Fibroblast of skin of abdomen (primary cell): ENCODE measurements around the gene SEMA4D.
A peak's percentile ranks its signal among the peaks of the same experiment; 100 is the strongest.

ENCODE experiments used
- DNase-seq: peaks from one replicate; pipeline ENCODE4 v3.0.0-alpha.2; 2013

SEMA4D gene

DNA sequence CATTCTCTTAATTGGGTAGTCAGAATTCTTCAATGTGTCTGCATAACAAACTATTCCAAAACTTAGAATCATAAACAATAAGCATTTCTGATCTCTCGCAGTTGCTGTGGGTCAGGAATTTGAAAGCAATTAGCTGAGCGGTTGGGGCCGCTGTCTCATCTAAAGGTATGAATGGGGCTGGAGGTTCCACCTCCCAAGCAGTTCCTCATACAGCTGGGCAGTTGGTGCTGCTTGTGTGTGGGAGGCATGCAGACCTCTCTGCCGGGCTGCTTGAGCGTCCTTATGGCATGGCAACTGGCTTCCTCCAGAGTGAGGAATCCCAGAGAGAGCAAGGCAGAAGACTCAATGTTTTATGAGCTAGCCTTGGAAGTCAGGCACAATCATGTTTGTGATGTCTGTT, 30.2 kb upstream of the SEMA4D start:
- no peak for DNase-seq

DNA sequence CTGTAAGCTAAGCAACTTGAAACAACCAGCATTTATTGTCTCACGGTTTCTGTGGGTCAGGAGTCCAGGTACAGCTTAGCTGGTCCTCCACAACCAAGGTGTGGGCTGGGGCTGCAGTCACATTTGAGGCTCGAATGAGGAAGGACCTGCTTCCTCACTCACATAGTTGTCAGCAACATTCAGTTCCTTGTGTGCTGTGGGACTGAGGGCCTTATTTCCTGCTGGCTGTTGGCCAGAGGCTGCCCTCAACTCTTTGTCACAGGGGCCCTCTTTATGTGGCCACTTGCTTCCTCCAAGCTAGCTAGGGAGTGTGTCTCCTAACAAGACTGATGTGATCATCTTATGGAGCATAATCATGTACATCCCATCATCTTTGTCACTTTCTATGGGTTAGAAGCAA, 29.2 kb upstream of the SEMA4D start:
- no peak for DNase-seq

DNA sequence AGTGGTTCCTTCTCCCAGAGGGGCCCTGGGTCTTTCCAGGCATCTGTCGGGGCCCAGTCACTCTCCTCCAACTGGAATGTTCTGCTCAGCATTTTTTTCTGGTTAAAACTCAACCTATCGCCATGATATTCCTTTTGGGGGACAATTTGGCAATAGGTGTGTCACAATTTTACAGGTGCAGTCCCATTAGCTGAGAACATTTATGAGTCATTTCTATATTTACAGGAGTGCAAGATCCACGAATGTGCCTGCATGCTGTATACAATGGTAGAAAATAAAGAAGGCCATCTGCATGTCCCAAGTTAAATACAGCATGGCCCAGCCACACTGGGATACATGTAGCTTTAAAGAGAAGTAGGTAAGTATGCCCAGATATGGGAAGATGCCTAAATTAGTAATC, 28.8 kb upstream of the SEMA4D start:
- DNase-seq: no peak

DNA sequence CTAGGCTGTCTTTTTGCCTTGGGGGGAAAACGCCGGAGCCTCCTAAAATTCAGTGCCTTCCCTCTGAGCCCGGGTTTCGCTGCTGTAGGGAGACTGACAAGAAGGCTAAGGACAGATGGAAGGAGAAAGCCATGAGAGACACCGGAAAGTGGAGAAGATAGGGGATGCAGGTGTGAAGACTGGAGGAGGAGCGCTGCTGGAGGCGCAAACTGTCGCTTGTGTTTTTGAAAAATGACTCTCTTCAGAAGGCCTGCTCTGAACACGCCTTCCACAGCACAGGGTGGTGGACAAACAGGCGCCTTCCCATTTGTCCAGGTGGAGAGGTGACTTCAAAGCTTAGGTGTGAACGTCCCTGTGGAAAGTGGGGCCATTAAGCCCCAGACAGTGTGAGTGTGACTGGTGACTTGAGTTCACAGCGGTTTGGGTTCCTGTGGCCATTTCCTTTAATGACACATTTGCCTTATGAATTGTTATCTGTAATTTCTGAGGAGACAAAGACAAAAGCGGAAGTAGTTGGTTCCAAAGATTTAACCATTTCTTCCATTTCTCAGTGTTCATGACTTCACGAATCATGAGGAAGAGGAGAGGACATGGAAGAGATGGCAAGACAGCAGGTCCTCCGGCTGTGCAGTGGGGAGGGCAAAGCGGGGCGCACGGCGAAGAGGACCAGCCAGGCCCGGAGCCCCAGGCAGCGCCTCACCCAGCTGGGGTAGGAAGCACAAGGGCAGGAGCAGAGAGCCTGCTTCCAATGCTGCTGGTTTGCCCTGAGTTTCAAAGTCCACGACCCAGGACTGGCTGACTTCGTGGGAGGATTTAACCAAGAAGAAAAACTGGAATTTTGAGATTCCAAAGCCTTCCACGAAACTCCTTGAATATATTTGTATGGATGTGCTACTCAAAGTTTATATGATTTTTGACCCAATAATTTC, 27.8 kb upstream of the SEMA4D start:
- DNase-seq: no peak

DNA sequence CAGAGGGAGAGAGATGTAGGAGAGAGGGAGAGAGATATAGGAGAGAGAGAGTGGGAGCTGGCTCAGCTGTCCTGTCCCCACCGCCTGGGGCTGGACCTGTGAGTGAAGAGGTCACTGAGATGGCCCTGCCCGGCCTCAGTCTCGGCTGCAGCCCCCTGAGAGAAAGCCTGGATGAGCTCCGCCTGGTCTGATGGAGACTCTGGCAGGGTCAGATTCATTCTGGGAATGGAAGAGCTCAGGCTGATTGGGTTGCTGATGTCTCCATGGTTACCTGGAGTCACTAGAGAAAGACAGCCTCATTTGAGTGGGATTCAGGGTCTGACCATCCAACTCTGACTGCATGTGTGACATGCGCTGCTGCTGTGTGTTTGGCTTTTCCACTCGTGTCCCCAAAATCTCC, 27.1 kb upstream of the SEMA4D start:
- no peak for DNase-seq

DNA sequence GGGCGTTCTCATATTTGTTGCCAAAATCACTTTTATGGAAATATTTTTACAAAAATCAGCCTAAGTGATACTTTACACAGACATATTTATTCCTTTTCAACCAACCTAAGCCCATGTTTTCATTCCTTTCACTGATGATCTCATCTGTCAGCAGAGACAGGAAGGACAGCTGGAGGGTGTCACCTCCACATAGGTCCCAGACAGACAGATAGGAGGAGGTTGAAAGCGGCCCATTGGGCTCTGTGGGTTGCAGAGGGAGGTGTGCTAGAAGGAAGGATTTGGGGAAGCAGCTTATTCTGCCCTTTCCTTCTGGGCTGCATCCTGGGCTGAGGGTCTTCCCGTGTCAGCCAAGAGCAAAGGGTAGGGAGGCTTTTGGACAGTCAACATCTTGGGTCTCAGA, 26.0 kb upstream of the SEMA4D start:
- DNase-seq: no peak

DNA sequence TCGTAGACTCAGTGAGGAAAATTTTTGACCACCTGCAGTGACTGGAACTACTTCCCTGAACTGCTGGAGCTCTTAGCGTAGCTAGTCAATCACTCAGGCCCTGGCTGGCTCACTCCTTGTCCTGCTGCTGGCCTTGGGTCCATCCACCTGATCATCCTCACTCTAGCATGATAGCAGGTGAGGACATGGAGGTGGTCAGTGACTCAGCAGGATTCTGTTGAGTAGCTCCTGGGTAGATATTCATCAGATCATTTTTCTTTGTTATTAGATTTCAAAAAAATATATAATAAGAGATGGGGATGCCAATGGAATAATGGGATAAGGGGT, 25.0 kb upstream of the SEMA4D start:
- DNase-seq: no peak

DNA sequence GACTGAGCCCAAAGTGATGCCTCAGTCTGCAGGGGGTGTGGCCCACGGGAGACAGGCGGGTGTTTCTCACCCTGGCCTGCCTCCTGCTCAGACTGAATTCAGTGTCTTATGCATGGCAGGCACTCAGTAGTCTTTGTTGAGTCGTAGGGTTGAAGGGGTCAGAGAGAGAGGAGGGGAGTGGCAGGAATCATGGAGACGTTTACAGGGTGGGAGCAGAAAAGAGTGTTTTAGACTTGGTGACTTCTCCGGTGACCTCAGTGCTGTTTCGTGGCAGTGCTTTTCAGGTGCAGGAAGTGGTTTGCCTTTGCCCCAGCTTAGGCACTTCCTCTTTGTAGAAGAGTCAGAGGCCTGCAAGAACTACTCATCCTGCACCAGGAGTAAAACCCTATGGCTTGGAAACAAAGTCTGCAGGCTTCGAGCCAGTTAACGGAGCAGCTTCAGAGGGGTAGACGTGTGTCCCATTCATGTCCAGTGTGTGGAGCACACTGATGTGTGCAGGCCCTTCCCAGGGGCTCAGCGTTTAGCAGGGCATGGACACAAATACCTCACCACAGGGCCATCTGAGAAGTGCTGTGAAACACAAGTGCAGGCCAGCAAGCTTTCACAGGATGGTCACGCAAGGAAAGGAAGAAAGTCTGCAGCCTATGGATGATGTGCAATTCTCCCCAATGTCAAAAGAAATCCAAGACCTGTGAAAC, 24.5 kb upstream of the SEMA4D start:
- no peak for DNase-seq

DNA sequence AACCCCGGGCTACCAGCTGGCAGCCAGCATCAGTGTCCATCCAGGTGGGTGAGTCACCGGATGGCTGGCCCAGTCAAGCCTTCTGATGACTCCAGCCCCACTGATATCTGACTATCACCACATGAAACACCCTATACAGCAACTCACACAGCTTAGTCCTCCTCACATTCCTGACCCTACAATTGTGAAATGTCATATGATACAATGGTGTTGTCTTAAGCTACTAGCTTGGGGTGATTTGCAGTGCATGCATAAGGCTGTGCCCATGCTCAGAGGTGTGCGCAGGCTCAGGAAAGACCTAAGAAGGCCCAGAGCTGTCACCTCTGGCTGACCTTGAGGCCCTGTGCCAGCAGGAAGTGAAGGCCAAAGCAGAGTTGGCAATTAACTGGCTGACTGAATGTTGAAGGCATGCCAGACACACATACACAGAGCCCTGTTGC, 21.5 kb upstream of the SEMA4D start:
- peak; percentile 9 for DNase-seq

DNA sequence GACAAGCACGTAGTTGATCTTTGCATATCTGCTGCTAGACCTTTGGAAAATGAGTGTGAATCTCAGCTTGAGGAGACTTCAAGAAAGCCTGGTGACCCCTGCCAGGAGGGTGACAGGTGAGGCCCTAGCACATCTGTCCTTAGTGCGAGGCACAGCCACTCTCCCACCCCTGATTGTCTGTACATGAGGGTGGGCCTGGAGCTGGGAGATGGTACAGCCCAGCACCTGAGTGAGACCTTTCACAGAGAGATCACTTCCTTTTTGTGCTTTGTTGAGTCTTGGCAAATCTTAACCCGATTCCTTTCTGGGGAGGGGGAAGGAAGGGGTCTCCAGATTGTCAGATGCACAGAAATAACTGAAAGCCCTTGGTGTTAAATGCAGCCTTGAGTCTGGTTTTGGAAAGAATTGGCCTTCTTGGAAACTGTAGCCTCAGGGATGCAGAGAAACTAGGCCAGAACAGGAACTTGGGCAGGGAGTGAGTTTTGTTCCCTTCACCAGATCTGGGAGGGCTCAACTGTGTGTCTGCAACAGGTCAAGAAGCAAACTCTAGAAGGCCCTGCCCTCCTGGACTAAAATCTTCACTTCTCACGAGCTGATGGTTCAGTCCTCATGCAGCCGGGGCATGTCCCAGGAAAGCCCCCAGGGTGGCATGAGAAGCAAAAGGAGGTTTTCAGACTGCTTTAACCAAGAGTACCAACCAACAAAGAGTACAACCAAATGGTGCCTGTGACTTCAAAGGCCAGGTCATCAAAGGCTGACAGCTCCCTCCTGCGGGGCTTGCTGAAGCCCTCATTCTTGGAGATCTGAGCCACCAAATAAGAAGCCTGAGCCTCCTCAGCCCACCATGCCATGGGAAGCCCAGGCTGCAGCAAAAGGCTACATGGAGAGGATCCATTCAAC, 20.8 kb upstream of the SEMA4D start:
- DNase-seq: no peak

DNA sequence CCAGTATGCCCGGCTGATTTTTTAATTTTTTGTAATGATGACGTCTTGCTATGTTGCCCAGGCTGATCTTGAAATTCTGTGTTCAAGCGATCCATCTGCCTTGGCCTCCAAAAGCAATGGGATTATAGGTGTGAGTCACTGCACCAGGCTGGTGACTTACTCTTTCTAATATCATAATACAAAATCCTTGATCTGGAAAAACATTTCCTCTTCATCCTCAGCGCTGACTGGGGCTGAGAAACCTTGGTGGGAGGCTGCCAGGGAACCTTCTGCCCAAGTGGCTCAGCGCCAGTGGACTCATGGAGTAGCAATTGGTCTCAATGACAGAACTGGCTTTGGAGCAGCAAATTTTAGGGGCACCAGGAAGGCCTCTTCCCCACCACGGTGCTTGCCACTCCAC, 17.5 kb upstream of the SEMA4D start:
- DNase-seq: no peak

DNA sequence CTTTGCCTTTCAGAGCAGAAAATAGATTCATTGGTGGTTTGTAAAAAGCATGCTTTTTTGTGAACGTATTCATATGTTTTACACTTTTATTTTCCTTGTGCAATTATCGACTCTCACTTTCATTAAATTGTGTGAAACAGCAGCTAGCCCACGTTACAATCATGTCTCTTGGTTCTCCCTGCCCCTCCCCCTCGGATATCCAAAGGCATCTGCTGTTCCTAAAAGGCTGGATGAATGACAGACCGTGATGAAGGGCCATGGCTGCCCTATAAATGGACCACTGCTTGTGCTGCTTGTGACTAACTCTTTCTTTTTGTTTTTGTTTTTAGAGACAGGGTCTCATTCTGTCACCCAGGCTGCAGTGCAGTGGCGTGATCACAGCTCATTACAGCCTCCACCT, 17.0 kb upstream of the SEMA4D start:
- no peak for DNase-seq

DNA sequence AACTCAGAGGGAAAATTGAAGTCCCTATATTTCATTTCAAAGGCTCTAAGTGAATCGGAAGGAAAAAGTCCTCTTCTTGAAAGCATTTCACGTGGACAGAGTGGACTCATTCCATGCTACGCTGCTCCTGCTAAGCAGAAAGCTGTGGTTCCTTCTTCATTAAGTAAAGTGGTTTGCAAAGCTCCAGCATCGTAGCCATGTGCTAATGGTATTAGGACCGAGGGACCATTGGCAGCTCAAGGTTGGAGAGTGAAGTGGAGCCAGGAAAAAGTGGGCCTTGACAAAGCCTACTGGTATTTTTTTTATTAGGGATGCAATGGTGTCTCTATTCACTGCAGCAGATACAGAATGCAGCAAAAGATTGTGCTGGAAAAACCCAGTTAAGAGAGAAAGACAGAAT, 16.4 kb upstream of the SEMA4D start:
- no peak for DNase-seq

DNA sequence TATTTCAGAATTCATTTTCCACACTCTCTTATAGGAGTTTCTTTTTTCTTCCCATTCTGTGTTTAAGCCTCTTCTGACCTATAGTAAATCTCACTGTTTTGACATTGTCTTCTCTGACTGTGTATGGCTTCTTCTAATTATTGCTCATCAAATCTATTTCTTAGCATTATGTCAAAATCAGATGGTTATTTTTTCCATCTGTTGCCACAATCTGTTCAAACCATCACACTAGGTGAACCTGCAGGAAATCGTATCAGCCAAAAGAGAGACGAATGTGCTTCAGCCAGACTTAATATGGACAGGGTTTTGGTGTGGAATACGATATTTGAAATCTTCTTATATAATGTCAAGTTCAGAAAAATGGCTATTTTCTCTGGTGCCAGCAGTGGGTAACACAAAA, 15.9 kb upstream of the SEMA4D start:
- no peak for DNase-seq

DNA sequence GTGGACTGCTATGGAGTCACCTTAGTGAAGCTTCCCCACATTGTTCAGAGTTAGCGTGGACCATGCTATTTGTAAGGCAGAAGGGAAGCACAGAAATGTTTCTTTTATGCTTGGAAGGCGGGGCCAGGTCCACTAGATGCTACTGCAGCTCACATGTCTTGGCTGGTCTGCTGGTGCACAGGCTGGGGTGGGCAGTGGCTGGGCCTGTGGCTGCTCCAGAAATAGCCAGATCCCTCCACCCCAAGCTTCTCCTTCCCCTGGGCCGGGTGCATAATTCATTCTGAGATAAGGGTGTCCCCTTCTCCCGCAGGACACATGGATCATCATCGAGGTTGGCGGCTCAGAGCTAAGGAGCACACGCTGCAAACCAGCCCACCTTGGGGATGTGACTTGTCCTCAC, 14.5 kb upstream of the SEMA4D start:
- no peak for DNase-seq

DNA sequence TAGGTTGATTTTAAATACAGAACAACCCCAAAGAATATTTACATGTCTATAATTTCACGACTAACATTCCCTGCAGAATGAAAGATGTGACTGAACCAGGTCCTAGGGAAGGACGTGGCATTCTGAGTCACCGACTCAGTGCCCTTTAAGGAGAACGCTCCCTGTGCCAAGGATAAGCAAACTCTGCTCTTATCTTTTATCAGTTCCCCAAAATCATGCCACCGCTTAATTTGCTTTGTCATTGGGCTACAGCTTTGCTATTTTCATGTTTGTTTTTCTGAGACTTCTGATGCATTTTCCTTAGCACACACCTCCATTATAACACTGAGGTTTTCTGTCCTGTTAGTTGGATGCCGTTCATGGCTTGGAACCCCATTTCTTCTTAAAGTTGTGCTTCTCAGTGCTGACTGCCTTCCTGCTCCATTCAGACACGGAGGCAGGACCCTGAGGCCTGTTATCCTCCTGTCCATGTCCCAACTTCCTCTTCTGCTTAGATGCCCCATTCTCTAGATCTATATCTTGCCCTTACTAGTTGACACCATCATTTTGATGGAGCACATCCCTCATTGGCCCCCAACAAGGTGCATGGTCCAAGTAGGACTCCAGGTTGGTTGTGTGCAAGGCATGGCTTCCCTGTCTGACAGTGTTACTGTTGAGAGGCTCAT, 11.2 kb upstream of the SEMA4D start:
- DNase-seq: no peak

DNA sequence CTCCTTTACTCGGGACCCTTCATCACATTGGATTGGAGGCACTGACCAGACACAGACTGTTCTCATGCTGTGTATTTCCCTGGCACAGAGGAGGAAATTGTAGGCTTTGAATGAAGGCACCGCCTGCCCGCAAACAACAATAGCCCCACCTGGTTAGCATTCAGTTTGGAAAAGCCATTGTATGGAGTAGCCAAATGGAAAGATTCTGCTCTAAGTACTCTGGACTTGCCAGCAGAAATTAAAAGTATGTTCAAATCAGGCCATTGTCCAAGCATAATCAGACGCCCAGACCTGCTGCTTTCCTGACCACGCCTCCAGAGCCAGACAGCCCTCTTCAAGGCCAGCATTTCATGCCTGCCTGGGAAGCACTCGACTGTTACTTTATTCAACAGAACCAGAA, 8.0 kb upstream of the SEMA4D start:
- DNase-seq: no peak

DNA sequence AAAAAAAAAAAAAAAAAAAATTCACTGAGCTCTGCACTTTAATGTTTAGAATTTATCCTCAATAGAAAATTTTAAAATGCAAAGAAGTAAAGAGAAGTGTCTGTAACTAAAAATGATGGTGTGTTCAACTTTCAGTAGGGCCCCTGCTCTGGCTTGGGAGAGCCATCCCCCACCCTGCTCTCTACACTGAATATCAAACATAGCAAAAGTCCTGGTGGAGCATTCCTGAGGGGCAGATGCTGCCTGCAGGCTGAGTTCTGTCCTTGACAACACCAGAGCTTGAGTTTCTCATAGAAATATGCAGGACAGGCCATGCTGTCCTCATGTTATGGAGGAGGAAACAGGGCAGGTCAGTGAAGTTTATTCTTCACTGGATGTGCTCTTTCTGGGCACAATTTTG, 7.1 kb upstream of the SEMA4D start:
- no peak for DNase-seq

DNA sequence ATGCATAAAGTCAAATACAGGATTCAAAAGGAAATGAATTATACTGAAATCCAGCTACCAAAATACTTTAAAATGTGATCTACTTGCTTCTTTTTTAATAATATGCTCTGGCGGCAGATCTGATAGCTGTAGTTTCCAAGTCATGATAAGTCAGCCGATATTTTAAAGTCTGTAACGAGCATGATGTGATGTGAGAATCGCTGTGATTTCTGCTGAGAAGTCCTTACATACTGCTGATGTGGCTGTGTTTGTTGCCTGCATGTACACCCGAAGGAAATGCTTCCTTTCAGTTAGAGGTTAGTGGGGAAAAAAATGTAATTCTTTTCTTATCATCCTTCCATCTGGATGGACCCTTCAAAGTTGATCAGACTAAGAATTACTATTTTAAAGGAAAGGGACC, 4.8 kb upstream of the SEMA4D start:
- DNase-seq: no peak

DNA sequence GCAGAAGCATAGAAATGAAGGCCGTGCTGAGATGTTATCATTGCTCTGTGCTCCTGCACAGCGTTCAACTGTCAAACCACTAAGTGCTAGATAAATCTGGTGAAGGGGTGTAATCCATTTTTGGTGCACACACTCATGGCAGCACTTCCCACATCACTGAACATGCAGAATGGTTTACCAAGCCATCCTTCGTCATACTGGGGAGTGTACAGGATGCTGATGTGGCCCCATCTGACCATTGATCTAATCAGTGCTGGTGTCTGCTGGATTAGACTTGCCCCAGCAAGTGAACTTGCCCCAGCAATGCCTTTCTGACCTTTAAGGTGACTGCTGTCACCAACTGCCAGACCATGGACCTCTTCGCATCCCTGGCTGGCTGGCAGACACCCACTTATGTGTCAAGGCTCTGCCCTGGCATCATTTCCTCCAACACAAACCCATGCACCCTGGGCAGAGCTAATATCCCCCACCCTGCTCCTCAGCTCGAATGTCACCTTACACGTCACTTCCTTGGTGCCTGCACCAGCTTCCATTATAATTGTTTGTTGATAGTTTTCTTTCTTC, 4.2 kb upstream of the SEMA4D start:
- no peak for DNase-seq

DNA sequence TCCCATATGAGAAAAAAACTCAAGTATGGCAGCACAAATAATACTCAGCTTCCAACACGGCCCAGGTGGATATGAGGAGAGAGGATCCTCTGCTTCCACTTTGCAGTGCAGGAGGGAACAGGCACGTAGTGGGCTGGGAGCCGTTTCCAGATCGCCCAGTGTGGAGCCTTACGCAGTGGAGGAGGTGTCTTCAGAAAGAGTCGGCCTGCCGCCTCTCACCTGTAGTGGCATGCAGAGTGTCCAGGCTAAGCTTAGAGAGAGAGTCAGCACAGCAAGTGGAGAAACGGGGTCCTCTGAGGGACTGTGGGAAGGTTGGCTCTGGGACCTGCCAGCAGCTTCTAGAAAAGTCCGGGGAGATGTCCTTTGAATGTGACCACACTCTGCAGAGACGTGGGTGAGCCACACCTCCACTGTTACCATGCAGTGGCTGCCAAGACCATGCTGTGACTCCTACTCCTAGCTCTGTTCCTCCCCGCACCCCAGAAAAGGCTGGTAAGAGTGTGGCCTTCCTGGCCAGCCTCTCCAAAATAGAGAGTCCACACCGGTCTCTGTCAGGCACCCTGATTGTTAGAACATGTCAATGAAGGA, 3.5 kb upstream of the SEMA4D start:
- no peak for DNase-seq

DNA sequence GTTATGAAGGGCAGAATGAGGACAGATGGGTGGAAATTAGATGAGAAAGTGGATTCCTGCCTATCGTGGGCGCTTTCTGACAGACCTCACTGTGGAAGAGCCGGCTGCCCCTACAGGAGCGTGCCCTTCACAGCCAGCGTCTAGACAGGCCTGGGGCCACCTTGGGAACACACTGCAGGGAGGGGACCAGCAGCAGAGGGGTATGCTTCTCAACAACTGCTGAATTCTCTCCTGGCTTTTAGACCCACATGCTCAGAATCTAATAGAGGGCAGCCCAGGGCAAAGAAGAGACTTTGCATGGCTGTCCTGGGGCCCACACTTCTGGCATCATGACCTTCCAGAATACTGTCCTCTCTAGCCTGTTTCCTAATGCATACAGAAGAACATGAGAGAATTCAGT, 2.1 kb upstream of the SEMA4D start:
- DNase-seq: no peak
